CD14-positive monocyte (primary cell): ENCODE measurements around the gene CRYBG1. TPM values are rescaled to one million over a fixed set of nuclear protein-coding genes. Genes with fewer than 3 reads are reported as not detected.
A peak's percentile ranks its signal among the peaks of the same experiment; 100 is the strongest.
"Not testable (repeated sequence)": the region's sequence is repeated elsewhere in the genome, so short reads cannot be mapped to it uniquely, and the experiment has no call there.

Source experiments
- DNase-seq, 3 donors: peaks; one replicate each; pipeline ENCODE4 v3.0.0-alpha.2; 2011 to 2022
- H2AFZ ChIP-seq: 2 replicates; pipeline ENCODE4 v1.6.0; 2012; ENCODE audit warnings: mild to moderate bottlenecking, low read depth, low read length, inconsistent platforms; ENCODE audit not compliant: insufficient read depth, poor library complexity, severe bottlenecking
- H3K27ac ChIP-seq, 2 donors: 1 replicate in 1 of 2; 2 replicates in 1 of 2; pipeline ENCODE4 v1.5.1; 2012 to 2013; ENCODE audit warnings: low read length in 2 of 2, control low read depth in 1 of 2, inconsistent platforms in 1 of 2, low read depth in 1 of 2, mild to moderate bottlenecking in 1 of 2
- H3K27me3 ChIP-seq, 2 donors: one replicate each; pipeline versions ENCODE4 v1.6.0 to v1.6.1; 2011 to 2013; ENCODE audit warnings: low read length in 2 of 2; ENCODE audit not compliant: control insufficient read depth in 2 of 2, insufficient read depth in 2 of 2
- H3K36me3 ChIP-seq, 2 donors: replicated peaks in 1 of 2; 1 replicate in 1 of 2; 2 replicates in 1 of 2; pipeline versions ENCODE4 v1.5.1 to v1.6.1; 2012 to 2013; ENCODE audit warnings: low read length in 2 of 2, control low read depth in 1 of 2, inconsistent platforms in 1 of 2, mild to moderate bottlenecking in 1 of 2; ENCODE audit not compliant: insufficient read depth in 2 of 2, control insufficient read depth in 1 of 2
- H3K4me1 ChIP-seq, 2 donors: 1 replicate in 1 of 2; 2 replicates in 1 of 2; pipeline versions ENCODE4 v1.5.1 to v1.6.1; 2012 to 2013; ENCODE audit warnings: low read length in 2 of 2, control low read depth in 1 of 2, inconsistent platforms in 1 of 2, mild to moderate bottlenecking in 1 of 2, moderate library complexity in 1 of 2; ENCODE audit not compliant: insufficient read depth in 2 of 2, control insufficient read depth in 1 of 2
- H3K4me2 ChIP-seq: replicated peaks from 2 replicates; pipeline ENCODE3; 2012; ENCODE audit warnings: low read length, moderate library complexity, mild to moderate bottlenecking; ENCODE audit not compliant: poor library complexity, severe bottlenecking; ENCODE audit errors: extremely low read depth
- H3K4me3 ChIP-seq, 3 experiments: fragments of 200-600 bp in 1 of 3; sonication (generic) in 1 of 3; replicated peaks in 1 of 3; 1 replicate in 2 of 3; 2 replicates in 1 of 3; pipeline ENCODE4 v1.5.1; 2011 to 2013; ENCODE audit warnings: low read length in 3 of 3, mild to moderate bottlenecking in 3 of 3, control low read depth in 2 of 3, low read depth in 2 of 3, inconsistent platforms in 1 of 3, moderate library complexity in 1 of 3
- H3K79me2 ChIP-seq: 2 replicates; pipeline ENCODE4 v1.6.0; 2012; ENCODE audit warnings: mild to moderate bottlenecking, control low read depth, inconsistent platforms, low read length, moderate library complexity; ENCODE audit not compliant: insufficient read depth
- H3K9ac ChIP-seq: 2 replicates; pipeline ENCODE4 v1.6.0; 2017; ENCODE audit warnings: low read length, mild to moderate bottlenecking; ENCODE audit not compliant: insufficient read depth, poor library complexity, severe bottlenecking
- H3K9me3 ChIP-seq, 2 donors: replicated peaks in 1 of 2; 1 replicate in 1 of 2; 2 replicates in 1 of 2; pipeline versions ENCODE4 v1.5.1 to v1.6.1; 2012 to 2013; ENCODE audit warnings: low read length in 2 of 2, control low read depth in 1 of 2; ENCODE audit not compliant: control insufficient read depth in 1 of 2, insufficient read depth in 1 of 2
- H4K20me1 ChIP-seq: 2 replicates; pipeline ENCODE4 v1.6.0; 2012; ENCODE audit warnings: mild to moderate bottlenecking, low read length, control low read depth, moderate library complexity; ENCODE audit not compliant: insufficient read depth
- H3K27ac Mint-ChIP-seq, 7 donors: one replicate each; pipeline ENCODE4 v1.8.0; 2020; ENCODE audit warnings: mild to moderate bottlenecking in 7 of 7, mixed read lengths in 7 of 7, moderate library complexity in 6 of 7, inconsistent platforms in 2 of 7
- H3K27me3 Mint-ChIP-seq, 3 donors: one replicate each; pipeline ENCODE4 v1.8.0; 2021 to 2022; ENCODE audit warnings: low read depth in 3 of 3, mild to moderate bottlenecking in 3 of 3, mixed read lengths in 3 of 3, moderate library complexity in 3 of 3, inconsistent platforms in 1 of 3
- H3K36me3 Mint-ChIP-seq, 2 donors: one replicate each; pipeline ENCODE4 v1.8.0; 2020; ENCODE audit warnings: mixed read lengths in 2 of 2, inconsistent platforms in 1 of 2, mild to moderate bottlenecking in 1 of 2
- H3K4me1 Mint-ChIP-seq: one replicate; pipeline ENCODE4 v1.8.0; 2020; ENCODE audit warnings: mild to moderate bottlenecking, mixed read lengths
- H3K4me3 Mint-ChIP-seq, 2 donors: one replicate each; pipeline ENCODE4 v1.8.0; 2020; ENCODE audit warnings: mild to moderate bottlenecking in 2 of 2, mixed read lengths in 2 of 2, moderate library complexity in 1 of 2
- H3K9me3 Mint-ChIP-seq, 7 donors: one replicate each; pipeline ENCODE4 v1.8.0; 2020 to 2022; ENCODE audit warnings: mixed read lengths in 7 of 7, mild to moderate bottlenecking in 6 of 7, moderate library complexity in 6 of 7, inconsistent platforms in 2 of 7
- WGBS: methylation state at CpG from one replicate; pipeline ENCODE4 v1.1.5; 2013; ENCODE audit warnings: missing lambda C conversion rate; ENCODE audit not compliant: insufficient coverage; 5-methylcytosine and 5-hydroxymethylcytosine counted together
- intact Hi-C, 2 donors: fragments of 100-400 bp; cut with micrococcal nuclease; formaldehyde crosslinking; loops; one replicate each; pipeline versions ENCODE4 v1.15.0 to v1.15.1; 2023
- polyA plus RNA-seq, 3 donors: library from polyadenylated mRNA; depleted of rRNA in 1 of 3; unstranded in 2 of 3; stranded (reverse) in 1 of 3; fragments of 300-500 nt in 2 of 3; fragments of >200 nt in 1 of 3; fragmentation: Illumina TruSeq in 2 of 3; gene quantifications; 1 replicate in 2 of 3; 2 replicates in 1 of 3; pipeline ENCODE4 v1.2.3, GENCODE V29; 2012 to 2021
- TF ChIP-seq, protein P1 (sequence below): fragments of 200-600 bp; IDR thresholded peaks from one replicate; pipeline ENCODE4 v1.8.0; 2022; ENCODE audit warnings: antibody characterized with exemption, mild to moderate bottlenecking

The CRYBG1 gene
- polyA plus RNA-seq, 3 donors = 7.9 to 11.9 (median 11.1) TPM

GRCh38 chr6:106581468-106581867 is 221.0 kb downstream of the CRYBG1 start:
- H3K79me2 ChIP-seq = no peaks in the 10 kb centered on the region
- WGBS = 100% methylated on average over 1 of the region's 1 CpG
- H3K9ac ChIP-seq = no peak overlapping the region
- H4K20me1 ChIP-seq = no peaks in the 10 kb centered on the region
- H3K27me3 ChIP-seq = no peaks in the 10 kb centered on the region
- no peaks in the 10 kb centered on the region for H3K9me3 Mint-ChIP-seq
- H3K4me1 Mint-ChIP-seq = no peaks in the 10 kb centered on the region
- TF ChIP-seq, protein P1, sequence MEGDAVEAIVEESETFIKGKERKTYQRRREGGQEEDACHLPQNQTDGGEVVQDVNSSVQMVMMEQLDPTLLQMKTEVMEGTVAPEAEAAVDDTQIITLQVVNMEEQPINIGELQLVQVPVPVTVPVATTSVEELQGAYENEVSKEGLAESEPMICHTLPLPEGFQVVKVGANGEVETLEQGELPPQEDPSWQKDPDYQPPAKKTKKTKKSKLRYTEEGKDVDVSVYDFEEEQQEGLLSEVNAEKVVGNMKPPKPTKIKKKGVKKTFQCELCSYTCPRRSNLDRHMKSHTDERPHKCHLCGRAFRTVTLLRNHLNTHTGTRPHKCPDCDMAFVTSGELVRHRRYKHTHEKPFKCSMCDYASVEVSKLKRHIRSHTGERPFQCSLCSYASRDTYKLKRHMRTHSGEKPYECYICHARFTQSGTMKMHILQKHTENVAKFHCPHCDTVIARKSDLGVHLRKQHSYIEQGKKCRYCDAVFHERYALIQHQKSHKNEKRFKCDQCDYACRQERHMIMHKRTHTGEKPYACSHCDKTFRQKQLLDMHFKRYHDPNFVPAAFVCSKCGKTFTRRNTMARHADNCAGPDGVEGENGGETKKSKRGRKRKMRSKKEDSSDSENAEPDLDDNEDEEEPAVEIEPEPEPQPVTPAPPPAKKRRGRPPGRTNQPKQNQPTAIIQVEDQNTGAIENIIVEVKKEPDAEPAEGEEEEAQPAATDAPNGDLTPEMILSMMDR = no peak
- DNase-seq = no peak
- no peak overlapping the region for H2AFZ ChIP-seq
- no peaks in the 10 kb centered on the region for H3K4me1 ChIP-seq
- H3K9me3 ChIP-seq = no peaks in the 10 kb centered on the region
- intact Hi-C loops = loop anchor here in 1 of 2 donors (10.0 kb wide), 2 partner anchors 227 to 393 kb away; partner anchors contain the start of gene CD24
- peaks cover 45 to 63% of the 10 kb centered on the region in 2 donors for H3K36me3 Mint-ChIP-seq
- no peak overlapping the region for H3K4me3 ChIP-seq
- H3K4me3 Mint-ChIP-seq = no peak overlapping the region
- H3K27ac Mint-ChIP-seq = no peak overlapping the region
- no peaks in the 10 kb centered on the region for H3K27me3 Mint-ChIP-seq
- peaks cover 14 to 73% of the 10 kb centered on the region in 2 donors for H3K36me3 ChIP-seq
- no peak overlapping the region for H3K27ac ChIP-seq
- H3K4me2 ChIP-seq = no peak overlapping the region

DNA sequence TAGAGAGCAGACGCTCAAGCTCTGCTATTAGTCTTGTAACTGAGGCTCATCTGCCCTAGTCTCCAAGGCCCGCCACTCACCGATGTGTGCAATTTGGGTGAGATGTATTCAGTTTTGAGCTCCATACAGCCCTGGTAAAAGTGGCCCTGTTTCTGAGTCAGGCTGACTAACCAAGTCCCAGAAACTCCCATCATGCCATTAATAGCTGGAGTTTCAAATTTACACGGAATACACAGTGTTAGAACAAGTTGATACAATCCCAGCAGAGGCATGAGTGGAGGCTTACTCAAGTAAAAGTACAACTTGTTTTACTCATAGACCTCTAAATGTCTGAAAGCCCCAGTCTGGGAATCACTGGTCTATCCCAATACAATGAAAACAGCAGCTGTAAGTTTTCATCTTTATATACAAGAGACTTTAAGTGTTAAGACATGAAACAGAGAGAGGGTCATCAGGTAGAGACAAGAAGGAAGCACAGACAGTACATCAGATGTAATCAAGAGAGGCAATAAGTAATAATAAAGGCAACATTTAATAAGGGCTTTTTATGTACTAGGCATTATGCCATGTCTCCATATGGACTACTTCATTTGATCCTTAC is 226.4 kb downstream of the CRYBG1 start:
- Histone ChIP-seq H3K79me2 (no peaks in the 10 kb centered on the region), H3K27me3 (no peaks in the 10 kb centered on the region), H4K20me1 (no peaks in the 10 kb centered on the region), H3K27ac (no peak overlapping the region), H3K9ac (no peak overlapping the region), H3K36me3 (peaks cover 27 to 74% of the 10 kb centered on the region in 2 donors), H3K4me2 (no peak overlapping the region), H3K9me3 (no peaks in the 10 kb centered on the region), H3K4me3 (no peak overlapping the region), H3K4me1 (no peaks in the 10 kb centered on the region), H2AFZ (no peak overlapping the region)
- intact Hi-C loops = loop anchor here in 1 of 2 donors (10.0 kb wide), 2 partner anchors 232 to 388 kb away; partner anchors contain the start of gene CD24
- no CpG with 5 or more reads among the region's 4 CpGs for WGBS
- H3K27ac Mint-ChIP-seq = no peak overlapping the region
- no peak for DNase-seq
- no peak overlapping the region for H3K4me3 Mint-ChIP-seq
- H3K36me3 Mint-ChIP-seq = peaks cover 61 to 69% of the 10 kb centered on the region in 2 donors
- no peaks in the 10 kb centered on the region for H3K27me3 Mint-ChIP-seq
- TF ChIP-seq, protein P1 = no peak
- peaks cover 2 to 8% (median 4%) of the 10 kb centered on the region in 7 donors for H3K9me3 Mint-ChIP-seq
- no peaks in the 10 kb centered on the region for H3K4me1 Mint-ChIP-seq

DNA sequence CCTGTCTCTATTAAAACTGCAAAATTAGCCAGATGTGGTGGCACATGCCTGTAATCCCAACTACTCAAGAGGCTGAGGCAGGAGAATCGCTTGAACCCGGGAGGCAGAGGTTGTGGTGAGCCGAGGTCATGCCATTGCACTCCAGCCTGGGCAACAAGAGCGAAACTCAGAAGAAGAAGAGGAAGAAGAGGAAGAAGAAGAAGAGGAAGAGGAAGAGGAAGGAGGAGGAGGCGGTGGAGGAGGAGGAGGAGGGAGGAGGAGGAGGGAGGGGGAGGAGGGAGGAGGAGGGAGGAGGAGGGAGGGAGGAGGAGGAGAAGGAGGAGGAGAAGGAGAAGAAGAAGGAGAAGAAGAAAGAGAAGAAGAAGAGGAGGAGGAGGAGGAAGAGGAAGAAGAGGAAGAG is 228.4 kb downstream of the CRYBG1 start:
- not testable (repeated sequence) for H3K9ac ChIP-seq, H2AFZ ChIP-seq, H3K27me3 Mint-ChIP-seq, H4K20me1 ChIP-seq, H3K4me2 ChIP-seq, H3K4me1 Mint-ChIP-seq, H3K79me2 ChIP-seq, H3K4me3 ChIP-seq, H3K4me1 ChIP-seq, H3K9me3 Mint-ChIP-seq, H3K4me3 Mint-ChIP-seq, H3K9me3 ChIP-seq, DNase-seq, H3K27me3 ChIP-seq
- Mint-ChIP-seq H3K36me3 (peaks cover 55 to 59% of the 10 kb centered on the region in 2 donors), H3K27ac (peak overlapping the region; percentile 8 to 85 (median 61))
- Histone ChIP-seq H3K36me3 (peaks cover 22 to 60% of the 10 kb centered on the region in 2 donors), H3K27ac (peak overlapping the region; percentile 11 to 26)
- intact Hi-C loops = loop anchor here in 1 of 2 donors (10.0 kb wide), 2 partner anchors 234 to 386 kb away; partner anchors contain the start of gene CD24
- no CpG with 5 or more reads among the region's 5 CpGs for WGBS
